Body of pancreas (tissue), 4 donors: Measurements from ENCODE around the gene RGS16.

Experiments used
- POLR2A ChIP-seq, 3 donors: fragments of 450-650 bp; IDR thresholded peaks; one replicate each; pipeline ENCODE4 v1.6.1; 2016; ENCODE audit warnings: antibody characterized with exemption in 3 of 3, mild to moderate bottlenecking in 2 of 3
- TF ChIP-seq, protein P1 (sequence below), 7 experiments: fragments of 450-650 bp in 4 of 7; fragments of 200-600 bp in 3 of 7; sonication (generic) in 3 of 7; IDR thresholded peaks; one replicate each; pipeline ENCODE4 v1.5.1; 2016 to 2019; ENCODE audit warnings: antibody characterized with exemption in 7 of 7

DNA sequence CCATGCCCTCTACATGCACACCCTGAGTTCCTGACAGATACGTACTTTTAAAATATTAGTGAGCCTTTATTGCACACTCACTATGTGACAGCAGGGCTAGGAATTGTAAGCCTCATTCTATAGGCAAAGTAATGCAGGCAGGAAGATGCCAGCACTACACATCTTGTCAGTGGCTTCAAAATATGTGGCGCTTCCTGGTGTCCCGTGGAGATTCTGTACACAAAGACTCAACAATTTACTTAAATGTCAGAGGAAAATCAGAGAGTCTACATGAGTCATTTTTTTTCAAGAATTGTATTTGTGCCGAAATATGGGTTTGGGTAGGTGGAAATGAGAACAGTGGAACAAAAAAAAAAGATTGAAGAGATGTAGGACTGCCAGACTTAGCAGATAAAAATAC is 42.7 kb downstream of the RGS16 start:
- TF ChIP-seq, protein P1, sequence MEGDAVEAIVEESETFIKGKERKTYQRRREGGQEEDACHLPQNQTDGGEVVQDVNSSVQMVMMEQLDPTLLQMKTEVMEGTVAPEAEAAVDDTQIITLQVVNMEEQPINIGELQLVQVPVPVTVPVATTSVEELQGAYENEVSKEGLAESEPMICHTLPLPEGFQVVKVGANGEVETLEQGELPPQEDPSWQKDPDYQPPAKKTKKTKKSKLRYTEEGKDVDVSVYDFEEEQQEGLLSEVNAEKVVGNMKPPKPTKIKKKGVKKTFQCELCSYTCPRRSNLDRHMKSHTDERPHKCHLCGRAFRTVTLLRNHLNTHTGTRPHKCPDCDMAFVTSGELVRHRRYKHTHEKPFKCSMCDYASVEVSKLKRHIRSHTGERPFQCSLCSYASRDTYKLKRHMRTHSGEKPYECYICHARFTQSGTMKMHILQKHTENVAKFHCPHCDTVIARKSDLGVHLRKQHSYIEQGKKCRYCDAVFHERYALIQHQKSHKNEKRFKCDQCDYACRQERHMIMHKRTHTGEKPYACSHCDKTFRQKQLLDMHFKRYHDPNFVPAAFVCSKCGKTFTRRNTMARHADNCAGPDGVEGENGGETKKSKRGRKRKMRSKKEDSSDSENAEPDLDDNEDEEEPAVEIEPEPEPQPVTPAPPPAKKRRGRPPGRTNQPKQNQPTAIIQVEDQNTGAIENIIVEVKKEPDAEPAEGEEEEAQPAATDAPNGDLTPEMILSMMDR (IDR thresholded peaks at IDR 0.05), result no peak
- TF ChIP-seq POLR2A (IDR thresholded peaks at IDR 0.05), result no peak
